PC-3 (cell line): Measurements from ENCODE around the gene PKP2.

ENCODE experiments used
- CTCF ChIP-seq: fragments of 300-600 bp; sonication (generic); conservative IDR thresholded peaks from 2 replicates; pipeline ENCODE4 v1.5.1; 2017; ENCODE audit warnings: antibody characterized with exemption, low read depth, mild to moderate bottlenecking, low read length
- EZH2 ChIP-seq: fragments of 300-600 bp; sonication (generic); IDR thresholded peaks from one replicate; pipeline ENCODE4 v1.6.1; 2017; ENCODE audit warnings: antibody characterized with exemption, mild to moderate bottlenecking, low read length; ENCODE audit not compliant: unreplicated experiment
- EZH2phosphoT487 ChIP-seq: fragments of 300-600 bp; sonication (generic); IDR thresholded peaks from 2 replicates; pipeline ENCODE4 v1.6.1; 2018; ENCODE audit warnings: mild to moderate bottlenecking, antibody characterized with exemption, low read length, borderline replicate concordance

- TF ChIP-seq EZH2 (no peak), CTCF (no peak), EZH2phosphoT487 (no peak)
Observed at GRCh38 chr12:32801269-32801980, 95.2 kb downstream of the PKP2 start.
